GM19324 (cell line): ENCODE results near the gene SH3PXD2B.
"Not testable (repeated sequence)": the region's sequence is repeated elsewhere in the genome, so short reads cannot be mapped to it uniquely, and the experiment has no call there.

Source experiments
- ATAC-seq: cut with Tn5 transposase; IDR thresholded peaks from one replicate; pipeline ENCODE4 v1.9.1; 2021; ENCODE audit warnings: mild to moderate bottlenecking, moderate library complexity; ENCODE audit not compliant: unreplicated experiment, low FRiP score

SH3PXD2B gene

GRCh38 chr5:172403817-172404216 lies 50.5 kb downstream of the SH3PXD2B start:
- no peak for ATAC-seq

GRCh38 chr5:172403189-172403796 lies 51.0 kb downstream of the SH3PXD2B start:
- ATAC-seq = no peak

DNA sequence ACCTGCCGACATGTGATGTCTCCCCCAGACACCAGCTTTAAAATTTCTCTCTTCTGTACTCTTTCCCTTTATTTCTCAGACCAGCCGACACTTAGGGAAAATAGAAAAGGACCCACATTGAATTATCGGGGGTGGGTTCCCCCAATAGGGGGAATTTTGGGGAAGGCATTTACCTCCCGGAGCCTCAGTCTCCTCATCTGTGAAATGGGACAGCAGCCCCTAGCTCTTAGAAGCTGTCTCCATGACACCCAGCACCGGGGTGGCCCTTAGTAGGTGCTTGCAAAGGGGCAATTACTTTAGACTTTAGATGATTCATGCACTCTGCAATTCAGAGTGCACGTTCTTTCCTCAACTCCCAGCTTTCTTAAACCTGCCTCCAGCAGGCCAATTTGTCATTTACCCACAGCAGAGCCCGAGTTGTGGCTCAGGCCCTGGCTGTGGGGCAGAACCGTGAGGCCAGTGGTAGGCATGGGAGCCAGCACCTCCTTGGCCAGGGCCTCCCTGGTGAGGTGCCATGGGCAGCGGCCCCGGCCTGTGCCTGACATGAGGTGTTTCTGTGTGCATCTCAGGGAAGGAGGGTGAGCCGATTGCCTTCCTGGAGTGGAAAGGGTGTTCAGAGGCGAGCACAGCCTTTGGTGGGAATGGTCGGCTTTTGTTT lies 51.7 kb downstream of the SH3PXD2B start:
- ATAC-seq = no peak

GRCh38 chr5:172402031-172402430 lies 52.3 kb downstream of the SH3PXD2B start:
- not testable (repeated sequence) for ATAC-seq

DNA sequence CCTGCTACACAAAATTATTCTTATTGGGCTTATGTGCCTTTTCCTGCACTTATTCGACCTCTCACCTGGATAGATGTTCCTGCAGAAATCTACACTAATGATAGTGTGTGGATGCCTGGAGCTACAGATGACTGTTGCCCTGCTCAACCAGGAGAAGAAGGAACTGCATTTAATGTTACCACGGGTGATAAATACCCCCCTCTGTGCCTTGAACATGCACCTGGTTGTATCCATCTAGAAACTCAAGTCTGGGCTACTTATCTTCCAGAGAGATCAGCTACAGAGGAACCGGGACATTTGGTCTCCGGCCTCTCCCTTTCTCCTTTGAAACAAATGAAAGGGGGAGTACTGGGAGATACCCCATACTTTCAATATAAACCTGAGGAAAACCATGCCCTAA lies 54.5 kb downstream of the SH3PXD2B start:
- ATAC-seq = no peak

DNA sequence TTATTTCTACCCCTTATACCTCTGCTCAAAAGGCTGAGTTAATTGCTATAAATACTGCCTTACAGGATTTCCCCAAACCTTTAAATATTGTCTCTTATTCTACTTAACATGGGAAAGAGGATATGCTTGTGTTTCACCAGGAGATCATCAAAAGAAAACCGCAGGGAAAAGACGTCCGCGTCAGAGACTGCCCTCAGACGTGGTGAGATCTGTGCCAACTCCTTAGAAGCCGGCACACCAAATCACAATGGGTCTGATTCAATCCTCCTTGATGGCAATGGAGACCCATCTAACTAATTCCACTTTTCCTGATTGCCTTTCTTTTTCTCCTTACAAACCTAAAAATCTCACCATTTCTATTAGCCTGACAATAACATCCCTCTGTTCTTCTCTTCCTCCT lies 55.0 kb downstream of the SH3PXD2B start:
- ATAC-seq = no peak

DNA sequence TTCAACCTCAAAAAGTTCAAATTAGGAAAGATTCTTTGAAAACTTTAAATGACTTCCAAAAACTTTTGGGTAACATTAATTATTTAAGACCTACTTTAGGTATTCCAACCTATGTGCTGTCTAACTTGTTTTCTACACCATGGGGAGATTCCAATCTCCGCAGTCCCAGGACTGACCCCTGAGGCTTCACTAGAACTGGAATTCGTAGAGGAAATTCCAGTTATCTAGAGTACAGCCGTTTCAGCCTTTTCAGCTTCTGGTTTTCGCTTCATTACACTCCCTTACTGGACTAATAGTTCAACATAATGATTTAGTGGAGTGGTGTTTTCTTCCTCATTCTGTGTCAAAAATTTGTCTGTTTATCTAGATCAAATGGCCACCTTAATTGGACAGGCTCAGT lies 55.7 kb downstream of the SH3PXD2B start:
- not testable (repeated sequence) for ATAC-seq

GRCh38 chr5:172396994-172397393 lies 57.3 kb downstream of the SH3PXD2B start:
- not testable (repeated sequence) for ATAC-seq

GRCh38 chr5:172396220-172396619 lies 58.1 kb downstream of the SH3PXD2B start:
- ATAC-seq = no peak

GRCh38 chr5:172395483-172395882 lies 58.8 kb downstream of the SH3PXD2B start:
- ATAC-seq = no peak

DNA sequence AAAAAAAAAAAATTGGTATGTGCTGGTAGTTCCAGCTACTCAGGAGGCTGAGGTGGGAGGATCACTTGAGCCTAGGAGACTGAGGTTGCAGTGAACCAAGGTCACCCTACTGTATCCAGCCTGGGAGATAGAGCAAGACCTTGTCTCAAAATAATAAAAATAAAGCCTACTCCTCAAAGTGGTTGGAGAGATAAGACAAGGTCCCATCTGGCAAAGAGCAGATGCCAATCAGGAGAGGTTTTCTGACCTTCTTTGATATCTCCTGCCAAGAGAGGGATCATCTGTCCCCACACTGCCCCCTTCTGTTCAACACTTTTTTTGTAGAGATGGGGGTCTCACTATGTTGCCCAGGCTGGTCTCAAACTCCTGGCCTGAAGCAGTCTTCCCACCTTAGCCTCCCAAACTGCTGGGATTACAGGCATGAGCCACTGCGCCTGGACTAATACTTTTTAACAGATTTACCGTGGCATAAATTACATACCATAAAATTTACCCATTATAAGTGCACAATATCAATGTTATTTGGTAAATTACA lies 64.7 kb downstream of the SH3PXD2B start:
- no peak for ATAC-seq

GRCh38 chr5:172388246-172388733 lies 66.0 kb downstream of the SH3PXD2B start:
- no peak for ATAC-seq

- no peak for ATAC-seq
Observed at GRCh38 chr5:172385707-172386106, 68.6 kb downstream of the SH3PXD2B start.

DNA sequence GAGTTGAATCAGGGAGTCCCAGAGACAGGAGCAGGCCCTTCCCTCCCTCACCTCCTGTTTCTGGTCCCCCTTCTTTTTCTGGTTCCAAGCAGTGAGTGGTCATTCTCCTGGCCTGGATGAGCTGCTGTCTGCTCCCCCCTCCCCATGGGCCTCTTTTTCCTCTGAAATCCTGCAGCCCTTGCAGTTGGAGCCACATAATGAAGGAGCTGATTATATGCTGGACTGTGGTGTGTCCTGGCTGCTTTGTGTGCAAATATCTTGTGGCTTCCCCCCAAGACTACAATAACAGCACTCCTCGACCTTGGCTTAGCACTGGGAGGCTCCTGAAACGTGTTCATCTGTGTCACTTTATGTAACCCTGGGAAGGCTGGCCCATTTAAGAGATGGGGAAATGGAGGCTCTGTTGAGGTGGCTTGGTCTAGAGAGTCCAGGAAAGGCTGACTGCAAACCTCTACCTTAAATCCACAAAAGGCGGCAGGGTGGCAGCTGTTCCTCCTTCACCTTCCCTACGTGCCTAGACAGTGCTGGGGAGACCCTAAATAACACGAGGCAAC lies 69.2 kb downstream of the SH3PXD2B start:
- ATAC-seq = no peak

DNA sequence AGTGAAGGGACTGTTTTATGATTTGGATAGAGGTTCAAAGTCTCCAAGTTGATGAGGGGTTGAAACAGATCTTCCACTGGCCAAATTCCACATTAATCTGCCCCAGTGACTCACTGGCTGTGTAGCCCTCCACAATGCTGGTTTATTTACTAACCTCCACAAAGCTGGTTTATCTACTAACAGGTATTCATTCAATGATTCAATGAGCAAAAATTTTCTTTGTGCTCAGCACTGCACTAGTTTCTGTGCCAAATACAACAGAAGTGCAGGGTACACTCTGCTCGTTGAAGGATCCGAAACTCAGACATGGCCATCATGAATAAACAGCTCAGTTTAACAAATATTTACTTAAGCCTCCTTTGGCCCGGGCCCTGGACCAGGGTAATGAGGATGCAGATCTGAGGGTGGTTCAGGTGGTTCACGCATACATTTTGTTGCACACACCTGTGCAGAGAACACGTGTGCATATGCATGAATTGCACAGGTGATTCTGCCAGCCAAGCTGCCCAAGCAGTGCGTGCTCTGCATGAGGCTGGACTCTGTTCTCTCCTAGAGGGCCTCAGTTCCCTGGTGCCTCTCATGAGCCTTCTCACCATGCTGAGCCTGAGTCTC lies 71.0 kb downstream of the SH3PXD2B start:
- ATAC-seq = no peak

DNA sequence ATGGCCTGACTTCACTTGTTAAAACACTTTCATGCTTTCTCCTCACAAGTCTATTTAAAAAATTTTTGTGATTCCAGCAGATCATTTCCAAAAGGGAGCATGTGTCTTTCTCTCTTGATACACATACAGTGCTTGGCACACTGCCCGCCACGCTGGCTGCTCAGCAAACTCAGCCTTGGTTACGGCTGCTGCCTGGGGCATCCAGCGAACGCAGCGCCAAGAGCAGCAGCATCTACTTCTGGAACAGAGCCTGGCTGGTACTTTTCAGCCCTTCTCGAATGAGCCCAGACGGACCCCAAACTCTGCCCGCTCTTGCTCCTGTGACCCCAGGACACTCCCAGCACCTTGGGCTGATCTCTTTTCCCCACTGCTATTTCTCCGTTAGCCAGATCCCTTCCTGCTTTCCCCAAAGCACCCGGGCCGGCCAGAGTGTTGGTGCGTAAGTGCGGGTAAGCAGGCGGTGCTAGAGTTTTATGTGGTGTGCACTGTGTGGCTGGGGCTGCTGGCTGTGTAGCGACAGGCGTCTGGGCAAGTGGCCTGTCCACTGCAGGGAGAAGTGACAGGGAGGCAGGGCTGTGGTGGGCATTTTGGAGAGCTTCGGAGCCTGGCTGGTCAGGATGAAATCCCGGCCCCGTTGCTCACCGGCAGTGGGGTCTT lies 73.2 kb downstream of the SH3PXD2B start:
- no peak for ATAC-seq

DNA sequence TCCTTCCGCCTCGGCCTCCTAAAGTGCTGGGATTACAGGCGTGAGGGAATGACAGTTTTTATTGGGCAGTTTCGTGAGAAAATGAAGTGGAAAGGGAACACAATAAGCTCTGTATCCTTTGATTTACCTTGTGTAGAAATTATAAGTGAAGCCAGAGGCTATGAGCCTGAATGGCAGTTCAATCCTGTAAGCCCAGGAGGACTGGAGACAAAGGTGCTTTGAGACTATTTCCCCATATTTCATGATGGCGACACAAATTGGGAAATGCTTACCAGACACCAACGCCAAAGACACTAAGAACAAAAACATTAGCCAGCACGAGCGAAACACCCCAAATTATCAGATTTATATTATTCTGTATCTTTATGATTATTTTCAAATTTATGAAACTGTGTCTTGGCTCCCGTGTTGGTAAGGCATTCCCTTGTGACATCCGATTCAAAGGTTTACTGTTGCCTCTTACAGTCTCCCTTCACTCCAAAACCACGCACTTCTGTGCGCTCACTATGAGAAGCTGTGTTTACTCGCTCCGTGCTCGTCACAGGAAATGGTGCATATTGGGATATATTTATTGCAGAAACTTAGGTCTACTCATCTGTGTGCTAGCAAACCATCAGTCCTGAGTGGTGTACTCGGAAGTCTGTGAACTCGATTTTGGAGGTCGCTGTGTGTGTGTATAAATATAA lies 73.9 kb downstream of the SH3PXD2B start:
- no peak for ATAC-seq

DNA sequence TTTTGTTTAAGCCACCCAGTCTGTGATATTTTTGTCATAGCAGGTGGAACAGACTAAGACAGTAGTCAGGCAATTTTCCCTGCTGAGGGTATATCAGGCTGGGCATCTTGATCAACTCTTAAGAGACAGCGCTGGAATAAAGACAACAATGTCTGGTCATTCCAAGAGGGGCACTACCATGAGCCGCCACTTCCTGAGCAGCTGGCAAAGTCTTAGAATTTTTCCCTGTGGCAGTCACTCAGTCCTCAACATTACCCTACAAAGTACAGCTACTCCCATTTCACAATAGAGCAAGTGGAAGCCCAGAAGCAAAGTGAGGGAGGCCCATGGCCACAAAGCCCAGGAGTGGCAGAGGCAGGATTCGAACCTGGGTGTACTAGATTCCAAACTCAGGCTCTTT lies 74.8 kb downstream of the SH3PXD2B start:
- no peak for ATAC-seq

DNA sequence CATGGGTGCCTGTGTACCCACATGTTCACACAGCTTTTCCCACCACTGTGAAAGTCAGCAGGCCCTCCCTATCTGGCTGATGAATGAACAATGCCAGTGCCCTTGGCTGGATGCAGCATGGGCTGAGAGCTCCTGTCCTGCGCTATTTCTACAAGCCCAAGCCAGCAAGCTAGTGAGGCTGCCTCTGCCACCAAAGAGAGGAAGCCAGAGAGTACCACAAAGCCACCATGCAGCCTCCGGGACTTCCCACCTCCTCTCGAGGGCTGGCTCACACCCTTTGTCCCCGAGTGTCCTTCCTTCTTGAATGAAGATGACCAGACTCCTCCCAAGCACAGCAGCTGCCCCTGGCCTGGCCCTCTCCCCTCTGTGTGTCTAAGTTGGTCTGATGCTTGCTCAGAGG lies 76.5 kb downstream of the SH3PXD2B start:
- ATAC-seq = no peak

- no peak for ATAC-seq
Observed at GRCh38 chr5:172377438-172377837, 76.9 kb downstream of the SH3PXD2B start.
